Activated CD8-positive, alpha-beta memory T cell treated with anti-CD3 and anti-CD28 coated beads for 4 hours (primary cell): Measurements from ENCODE around the gene RASA3.
"Not testable (repeated sequence)": the region's sequence is repeated elsewhere in the genome, so short reads cannot be mapped to it uniquely, and the experiment has no call there.

Experiments
- DNase-seq, 2 donors: peaks; one replicate each; pipeline ENCODE4 v3.0.0-alpha.2; 2020; ENCODE audit warnings: low read depth in 2 of 2

The RASA3 gene

GRCh38 chr13:113988859-113989258 lies 143.6 kb downstream of the RASA3 start:
- not testable (repeated sequence) for DNase-seq

- no peak for DNase-seq
These were observed 150.1 kb downstream of the RASA3 start for GRCh38 chr13:113982296-113982661.

- no peak for DNase-seq
These were observed 150.7 kb downstream of the RASA3 start for GRCh38 chr13:113981611-113982295.

GRCh38 chr13:113981194-113981605 lies 151.2 kb downstream of the RASA3 start:
- no peak for DNase-seq

- no peak for DNase-seq
These were observed 151.8 kb downstream of the RASA3 start for GRCh38 chr13:113980489-113981064.

- DNase-seq = no peak
These were observed 152.5 kb downstream of the RASA3 start for GRCh38 chr13:113979791-113980471.

GRCh38 chr13:113978741-113979481 lies 153.5 kb downstream of the RASA3 start:
- no peak for DNase-seq

GRCh38 chr13:113977976-113978375 lies 154.4 kb downstream of the RASA3 start:
- no peak for DNase-seq

- DNase-seq = no peak
These were observed 155.4 kb downstream of the RASA3 start for GRCh38 chr13:113976711-113977684.

- no peak for DNase-seq
These were observed 157.0 kb downstream of the RASA3 start for GRCh38 chr13:113975416-113975815.

GRCh38 chr13:113974304-113975281 lies 157.8 kb downstream of the RASA3 start:
- no peak for DNase-seq

- DNase-seq = no peak
These were observed 158.9 kb downstream of the RASA3 start, which contains the start of gene C13orf46 for GRCh38 chr13:113973218-113974164. C13orf46 (minus strand) TSS chr13:113974076; CDS start chr13:113973997, 79 bp downstream.

- DNase-seq = no peak
These were observed 159.8 kb downstream of the RASA3 start for GRCh38 chr13:113972451-113973217.

- no peak for DNase-seq
These were observed 160.8 kb downstream of the RASA3 start for GRCh38 chr13:113971471-113972231.

- DNase-seq = no peak
These were observed 161.5 kb downstream of the RASA3 start for GRCh38 chr13:113970810-113971470.

GRCh38 chr13:113969973-113970611 lies 162.3 kb downstream of the RASA3 start:
- DNase-seq = no peak
